NB4 (cell line): ENCODE measurements around the gene CYP11A1.

Source experiments
- DNase-seq: peaks from one replicate; pipeline ENCODE4 v3.0.0; 2010; ENCODE audit warnings: low read depth
- H3K4me3 ChIP-seq: one replicate; pipeline ENCODE4 v1.5.1; 2011; ENCODE audit warnings: mild to moderate bottlenecking, low read depth, low read length, moderate library complexity
- MYC ChIP-seq: IDR thresholded peaks from 2 replicates; pipeline ENCODE4 v1.6.1; 2011; ENCODE audit warnings: low read depth, low read length
- POLR2A ChIP-seq: IDR thresholded peaks from 2 replicates; pipeline ENCODE4 v1.6.1; 2011; ENCODE audit warnings: mild to moderate bottlenecking; ENCODE audit not compliant: insufficient read length; ENCODE audit errors: extremely low read depth
- TF ChIP-seq, protein P1 (sequence below): IDR thresholded peaks from 2 replicates; pipeline ENCODE4 v1.6.1; 2011; ENCODE audit warnings: low read depth, low read length
- TF ChIP-seq, protein P2 (sequence below): IDR thresholded peaks from one replicate; pipeline ENCODE4 v1.5.1; 2012; ENCODE audit warnings: low read depth, low read length

CYP11A1 gene

DNA sequence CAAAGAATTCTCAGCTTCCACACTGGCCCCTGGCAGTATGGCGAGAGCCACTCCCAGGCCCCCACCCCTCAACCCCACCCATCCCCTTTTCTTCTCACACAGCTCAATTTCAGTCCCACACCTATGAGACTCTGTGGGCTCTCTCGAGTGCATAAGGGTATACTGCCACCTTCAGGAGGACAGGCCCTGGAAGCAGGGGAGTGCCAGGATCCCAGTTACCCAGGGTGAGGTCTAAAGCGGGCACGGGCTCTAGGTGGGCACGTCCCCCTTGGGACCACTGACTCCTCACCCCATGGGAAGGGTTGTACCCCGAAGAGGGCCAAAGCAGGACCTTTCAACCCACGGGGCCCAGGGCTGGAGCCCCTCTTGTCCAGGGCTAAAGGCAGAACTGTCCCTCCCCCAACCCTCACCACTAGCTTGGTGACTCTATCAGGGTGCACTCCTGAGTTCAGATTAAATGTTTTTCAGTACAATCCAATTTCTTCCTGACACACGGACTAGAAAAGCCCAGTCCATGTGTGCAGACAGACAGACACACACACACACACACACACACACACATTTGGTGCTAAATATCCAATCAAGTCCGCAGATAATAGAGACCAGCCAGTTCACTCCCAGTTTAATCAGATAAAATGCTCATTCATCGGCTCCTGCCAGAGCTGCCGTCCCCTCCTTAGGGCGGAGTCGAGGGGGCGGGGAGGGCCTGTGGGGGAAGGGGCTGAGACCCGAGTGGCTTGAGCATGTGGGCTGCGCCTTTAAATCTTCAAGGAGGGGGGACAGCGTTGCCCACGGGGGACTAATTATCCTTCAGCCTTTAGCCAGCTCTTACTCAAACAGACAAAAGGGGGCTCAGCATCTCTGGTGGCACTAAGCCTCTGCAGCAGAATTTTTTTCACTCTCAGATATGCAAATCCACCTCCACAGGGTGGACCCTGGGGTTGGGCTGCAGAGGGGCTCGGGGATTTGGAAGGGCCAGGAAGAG is 59.3 kb downstream of the CYP11A1 start:
- DNase-seq = peak; percentile 71
- H3K4me3 ChIP-seq = no peak overlapping the region

DNA sequence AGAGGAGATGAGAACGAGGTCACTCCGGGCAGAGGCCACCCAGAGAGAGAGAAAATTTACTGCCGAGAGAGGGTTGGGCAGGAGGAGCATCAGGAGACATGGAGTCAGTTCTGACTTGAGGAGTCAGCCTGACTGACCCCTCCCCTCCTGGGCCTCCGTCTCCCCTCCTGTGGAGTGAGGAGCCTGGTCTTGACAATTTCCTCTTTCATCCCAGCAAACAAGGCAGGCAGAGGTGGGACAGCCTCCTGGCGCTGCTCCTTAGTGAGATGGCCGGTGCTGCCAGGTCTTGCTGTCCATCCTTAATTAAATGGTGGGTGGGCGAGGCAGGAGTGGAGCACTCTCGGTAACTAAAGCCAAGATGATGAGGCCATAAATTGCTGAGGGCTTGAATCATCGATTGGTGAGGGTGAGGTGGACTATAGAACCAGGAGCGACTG is 60.6 kb downstream of the CYP11A1 start:
- TF ChIP-seq, protein P1, sequence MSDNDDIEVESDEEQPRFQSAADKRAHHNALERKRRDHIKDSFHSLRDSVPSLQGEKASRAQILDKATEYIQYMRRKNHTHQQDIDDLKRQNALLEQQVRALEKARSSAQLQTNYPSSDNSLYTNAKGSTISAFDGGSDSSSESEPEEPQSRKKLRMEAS = no peak
- TF ChIP-seq, protein P2, sequence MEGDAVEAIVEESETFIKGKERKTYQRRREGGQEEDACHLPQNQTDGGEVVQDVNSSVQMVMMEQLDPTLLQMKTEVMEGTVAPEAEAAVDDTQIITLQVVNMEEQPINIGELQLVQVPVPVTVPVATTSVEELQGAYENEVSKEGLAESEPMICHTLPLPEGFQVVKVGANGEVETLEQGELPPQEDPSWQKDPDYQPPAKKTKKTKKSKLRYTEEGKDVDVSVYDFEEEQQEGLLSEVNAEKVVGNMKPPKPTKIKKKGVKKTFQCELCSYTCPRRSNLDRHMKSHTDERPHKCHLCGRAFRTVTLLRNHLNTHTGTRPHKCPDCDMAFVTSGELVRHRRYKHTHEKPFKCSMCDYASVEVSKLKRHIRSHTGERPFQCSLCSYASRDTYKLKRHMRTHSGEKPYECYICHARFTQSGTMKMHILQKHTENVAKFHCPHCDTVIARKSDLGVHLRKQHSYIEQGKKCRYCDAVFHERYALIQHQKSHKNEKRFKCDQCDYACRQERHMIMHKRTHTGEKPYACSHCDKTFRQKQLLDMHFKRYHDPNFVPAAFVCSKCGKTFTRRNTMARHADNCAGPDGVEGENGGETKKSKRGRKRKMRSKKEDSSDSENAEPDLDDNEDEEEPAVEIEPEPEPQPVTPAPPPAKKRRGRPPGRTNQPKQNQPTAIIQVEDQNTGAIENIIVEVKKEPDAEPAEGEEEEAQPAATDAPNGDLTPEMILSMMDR = no peak

More for the DNA sequence above, 59.3 kb downstream of the CYP11A1 start:
- no peak for TF ChIP-seq POLR2A
- TF ChIP-seq, protein P2 = peak; percentile 74
- no peak for TF ChIP-seq MYC
- TF ChIP-seq, protein P1 = 0 out of 2 replicates have a peak, but pooled peaks have one; percentile 5

DNA sequence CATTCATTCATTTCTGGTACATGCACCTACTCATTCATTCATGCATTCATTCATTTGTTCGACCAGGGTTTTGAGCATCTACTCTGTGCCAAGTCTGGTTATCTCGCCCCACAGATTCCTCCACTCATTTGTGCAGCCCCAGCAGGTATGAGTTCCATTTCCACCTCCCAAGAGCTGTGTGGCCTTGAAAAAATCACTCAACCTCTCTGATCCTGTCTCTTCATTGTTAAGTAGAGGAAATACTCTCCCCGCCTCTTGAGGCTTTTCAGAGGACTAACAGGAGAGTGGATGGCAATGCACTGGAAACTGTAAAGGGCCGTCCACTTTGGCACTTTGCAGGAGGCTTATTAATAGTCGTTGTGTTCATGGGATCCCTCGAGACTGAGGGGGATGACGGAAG is 61.8 kb downstream of the CYP11A1 start:
- DNase-seq = no peak
- TF ChIP-seq, protein P1 = no peak
- TF ChIP-seq POLR2A (no peak), MYC (no peak)
- TF ChIP-seq, protein P2 = no peak
- H3K4me3 ChIP-seq = no peak overlapping the region

More for the DNA sequence above, 60.6 kb downstream of the CYP11A1 start:
- H3K4me3 ChIP-seq = no peak overlapping the region
- DNase-seq = no peak

DNA sequence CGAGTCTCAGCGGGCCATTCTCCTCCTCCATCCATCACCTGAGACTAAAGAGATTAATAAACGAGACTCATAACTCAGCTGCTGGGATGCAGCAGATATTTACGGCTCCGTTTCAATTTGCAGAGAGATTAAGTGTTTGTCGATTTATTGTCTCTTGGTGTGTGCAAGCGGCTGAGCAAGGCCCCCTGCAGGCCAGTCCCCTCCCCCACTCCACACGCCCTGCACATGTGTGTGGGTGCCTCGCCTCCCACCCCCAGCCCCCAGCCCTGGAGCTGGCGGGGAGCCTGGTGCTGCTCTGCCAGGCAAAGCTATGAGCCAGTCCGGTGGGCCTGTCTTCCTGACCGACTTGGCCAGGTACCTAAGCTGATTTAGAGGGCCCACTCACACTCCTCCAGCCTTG is 63.0 kb downstream of the CYP11A1 start:
- no peak overlapping the region for H3K4me3 ChIP-seq
- no peak for DNase-seq
- no peak for TF ChIP-seq MYC
- no peak for TF ChIP-seq POLR2A
- TF ChIP-seq, protein P1 = no peak
- TF ChIP-seq, protein P2 = no peak

DNA sequence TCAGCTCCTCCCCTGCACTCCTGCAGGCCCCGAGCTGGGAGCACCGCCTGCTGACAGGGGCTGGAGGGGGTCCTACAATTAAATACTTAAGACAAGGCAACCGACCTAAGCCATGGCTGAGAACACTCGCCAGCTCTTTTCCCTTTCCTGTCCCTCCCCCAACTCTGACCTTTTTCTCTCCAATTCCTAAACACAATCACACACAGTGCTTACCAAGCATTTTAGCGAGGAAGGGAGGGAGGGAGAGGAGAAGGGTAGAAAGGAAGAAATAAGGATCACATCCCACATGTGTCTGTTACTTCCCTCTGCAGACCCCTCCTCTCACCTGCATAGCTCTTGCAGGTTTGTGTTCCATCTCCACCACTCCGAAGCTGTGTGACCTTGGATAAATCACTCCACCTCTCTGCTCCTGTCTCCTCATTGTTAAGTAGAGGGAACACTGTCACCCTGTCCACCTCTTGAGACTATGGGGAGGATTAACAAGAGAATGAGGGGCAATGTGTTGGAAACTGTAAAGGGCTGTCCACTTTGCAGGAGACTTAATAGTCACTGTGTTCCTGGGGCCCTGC is 63.6 kb downstream of the CYP11A1 start:
- no peak overlapping the region for H3K4me3 ChIP-seq
- no peak for DNase-seq
- TF ChIP-seq MYC (no peak), POLR2A (no peak)
- TF ChIP-seq, protein P1 = no peak
- TF ChIP-seq, protein P2 = no peak
